Astrocyte of the cerebellum (primary cell): Measurements from ENCODE around the gene WDR7.

Experiments
- DNase-seq: peaks from one replicate; pipeline ENCODE4 v3.0.0-alpha.2; 2011; ENCODE audit warnings: low read depth
- H3K4me3 ChIP-seq: 2 replicates; pipeline ENCODE4 v1.5.1; 2011; ENCODE audit warnings: mild to moderate bottlenecking, low read depth, low read length, moderate library complexity
- in situ Hi-C: cut with HindIII; loops from 2 replicates; pipeline ENCODE4 v1.10.0; 2017; ENCODE audit warnings: low sequenced_read_pairs
- TF ChIP-seq, protein P1 (sequence below): IDR thresholded peaks from 2 replicates; pipeline ENCODE4 v1.5.1; 2012; ENCODE audit warnings: low read length, low read depth, moderate library complexity, mild to moderate bottlenecking; ENCODE audit errors: missing control alignments

Gene WDR7

DNA sequence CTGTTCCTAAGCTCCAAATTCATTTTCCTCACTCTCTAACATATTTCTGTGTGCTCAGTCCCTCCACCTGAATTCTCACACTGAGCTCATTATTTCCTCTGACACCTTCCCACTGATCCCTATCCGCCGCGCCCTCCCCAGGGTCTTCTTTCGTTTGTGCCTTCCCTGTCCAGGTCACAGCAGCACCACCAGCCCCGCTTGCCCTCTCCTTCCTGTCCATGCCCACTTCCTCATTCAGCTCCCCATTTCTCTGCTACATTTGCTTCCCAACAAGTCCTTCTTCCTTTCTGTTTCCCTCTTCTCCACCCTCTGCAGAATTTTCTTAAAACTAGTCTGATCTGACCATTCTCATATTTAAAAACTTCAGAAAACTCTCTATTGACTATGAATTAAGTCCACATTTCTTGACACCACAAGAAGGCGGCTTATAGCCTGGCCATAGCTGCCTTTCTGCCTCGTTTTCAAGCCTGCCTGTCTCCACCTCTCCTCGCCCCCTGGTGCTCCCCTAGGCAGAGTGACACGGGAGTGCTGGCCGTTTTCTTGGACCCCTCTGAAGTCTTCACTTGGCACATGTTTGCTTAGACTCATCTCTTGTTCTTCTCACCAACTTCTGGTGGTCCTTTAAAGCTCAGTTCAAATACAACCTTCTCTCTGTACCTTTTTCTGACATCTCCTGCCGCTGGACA lies 357.0 kb downstream of the WDR7 start:
- TF ChIP-seq, protein P1, sequence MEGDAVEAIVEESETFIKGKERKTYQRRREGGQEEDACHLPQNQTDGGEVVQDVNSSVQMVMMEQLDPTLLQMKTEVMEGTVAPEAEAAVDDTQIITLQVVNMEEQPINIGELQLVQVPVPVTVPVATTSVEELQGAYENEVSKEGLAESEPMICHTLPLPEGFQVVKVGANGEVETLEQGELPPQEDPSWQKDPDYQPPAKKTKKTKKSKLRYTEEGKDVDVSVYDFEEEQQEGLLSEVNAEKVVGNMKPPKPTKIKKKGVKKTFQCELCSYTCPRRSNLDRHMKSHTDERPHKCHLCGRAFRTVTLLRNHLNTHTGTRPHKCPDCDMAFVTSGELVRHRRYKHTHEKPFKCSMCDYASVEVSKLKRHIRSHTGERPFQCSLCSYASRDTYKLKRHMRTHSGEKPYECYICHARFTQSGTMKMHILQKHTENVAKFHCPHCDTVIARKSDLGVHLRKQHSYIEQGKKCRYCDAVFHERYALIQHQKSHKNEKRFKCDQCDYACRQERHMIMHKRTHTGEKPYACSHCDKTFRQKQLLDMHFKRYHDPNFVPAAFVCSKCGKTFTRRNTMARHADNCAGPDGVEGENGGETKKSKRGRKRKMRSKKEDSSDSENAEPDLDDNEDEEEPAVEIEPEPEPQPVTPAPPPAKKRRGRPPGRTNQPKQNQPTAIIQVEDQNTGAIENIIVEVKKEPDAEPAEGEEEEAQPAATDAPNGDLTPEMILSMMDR: no peak
- no peak overlapping the region for H3K4me3 ChIP-seq
- in situ Hi-C loops: no loop called here
- no peak for DNase-seq

- no peak overlapping the region for H3K4me3 ChIP-seq
- TF ChIP-seq, protein P1: no peak
- DNase-seq: no peak
- in situ Hi-C loops: no loop called here
Observed at GRCh38 chr18:57009844-57010243, 358.7 kb downstream of the WDR7 start.

GRCh38 chr18:57014772-57015413 lies 363.7 kb downstream of the WDR7 start:
- in situ Hi-C loops: no loop called here
- DNase-seq: no peak
- TF ChIP-seq, protein P1: no peak
- no peak overlapping the region for H3K4me3 ChIP-seq

- H3K4me3 ChIP-seq: no peak overlapping the region
- TF ChIP-seq, protein P1: no peak
- DNase-seq: no peak
- in situ Hi-C loops: no loop called here
Observed at GRCh38 chr18:57015451-57015850, 364.3 kb downstream of the WDR7 start.

DNA sequence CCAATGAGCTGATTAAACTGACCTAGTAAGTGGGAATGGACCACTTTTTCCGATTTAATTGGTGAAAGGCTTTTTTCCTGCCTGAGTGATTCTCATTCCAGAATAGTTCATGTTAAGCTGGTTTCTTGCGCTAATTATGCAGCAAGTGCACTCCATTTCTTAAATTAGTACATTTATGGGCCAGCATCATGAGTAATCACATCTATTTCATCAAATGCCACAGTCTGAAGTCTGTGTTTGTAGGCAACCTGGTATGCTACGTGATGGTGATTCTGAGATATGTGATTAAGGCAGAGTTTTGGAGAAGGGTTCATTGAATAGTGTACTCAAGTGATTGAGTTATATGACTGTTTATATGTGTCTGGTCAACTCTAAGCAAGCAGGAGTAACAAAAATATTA lies 367.7 kb downstream of the WDR7 start:
- in situ Hi-C loops: no loop called here
- no peak for DNase-seq

DNA sequence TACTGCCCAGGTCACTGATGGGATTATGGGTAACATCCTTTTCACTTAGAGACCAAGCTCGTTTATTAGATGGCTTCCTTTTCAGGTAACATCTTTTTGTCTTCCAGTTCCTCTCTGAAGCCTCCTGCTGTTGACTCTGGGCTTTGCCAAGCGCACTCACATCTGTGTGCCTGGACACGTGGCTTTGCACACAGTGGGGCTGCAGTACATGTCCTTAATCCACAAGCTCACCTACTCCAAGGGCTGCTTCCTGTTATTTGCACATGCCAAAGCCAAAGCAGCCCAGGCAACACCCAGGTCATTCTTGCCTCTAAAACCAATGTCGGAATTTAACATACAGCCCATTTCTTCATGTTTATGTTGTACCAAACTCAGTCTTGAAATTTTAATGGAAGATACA lies 371.6 kb downstream of the WDR7 start:
- no peak overlapping the region for H3K4me3 ChIP-seq
- DNase-seq: no peak
- TF ChIP-seq, protein P1: no peak
- in situ Hi-C loops: no loop called here

More for the DNA sequence above, 367.7 kb downstream of the WDR7 start:
- no peak overlapping the region for H3K4me3 ChIP-seq
- TF ChIP-seq, protein P1: no peak
